C4-2B (cell line): ENCODE measurements around the gene FOXP1.

Experiments
- H3K27ac ChIP-seq: fragments of 450-650 bp; 2 replicates; pipeline ENCODE4 v1.5.1; 2017
- ZFX ChIP-seq: fragments of 450-650 bp; IDR thresholded peaks from 2 replicates; pipeline ENCODE4 v1.6.1; 2017
- TF ChIP-seq, protein P1 (sequence below): fragments of 450-650 bp; conservative IDR thresholded peaks from 2 replicates; pipeline ENCODE4 v1.5.1; 2017; ENCODE audit warnings: mild to moderate bottlenecking

Gene FOXP1

DNA sequence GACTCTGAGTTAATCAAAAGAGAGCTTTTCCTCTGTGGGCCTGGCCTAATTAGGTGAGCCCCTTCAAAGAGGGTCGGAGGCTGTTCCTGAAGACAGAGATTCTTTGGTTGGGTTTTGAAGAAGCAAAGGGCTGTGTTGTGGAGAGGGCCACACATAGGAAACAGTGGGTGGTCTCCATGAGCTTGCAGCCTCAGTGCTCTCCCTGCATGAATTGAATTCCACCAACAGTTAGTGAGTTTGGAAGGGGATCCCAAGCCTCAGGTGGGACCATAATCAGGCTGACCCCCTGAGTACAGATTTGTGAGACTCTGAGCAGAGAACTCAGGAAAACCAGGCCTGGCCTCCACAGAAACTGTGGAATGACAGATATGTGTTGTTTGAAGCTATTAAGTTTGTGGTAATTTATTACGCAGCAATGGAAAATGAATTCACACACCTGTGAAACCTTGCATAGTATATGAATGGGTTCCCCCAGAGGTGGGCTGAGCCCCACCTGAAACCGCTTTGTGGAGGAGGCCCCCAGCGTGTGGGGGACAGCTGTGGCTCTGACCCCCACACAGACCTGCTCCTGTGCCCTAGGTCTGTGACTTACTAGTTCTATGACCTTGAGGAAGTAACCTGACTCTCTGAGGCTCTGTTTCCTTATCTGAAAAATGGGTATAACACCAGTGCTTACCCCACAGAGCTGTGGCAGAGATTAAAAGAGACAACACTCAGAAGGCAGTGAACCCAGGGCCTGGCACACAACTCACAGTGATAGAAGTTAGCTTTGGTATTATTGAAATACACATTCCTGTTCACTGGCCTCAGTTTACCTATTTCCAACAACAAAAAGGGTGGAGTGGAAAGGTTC lies 431.3 kb downstream of the FOXP1 start:
- TF ChIP-seq, protein P1, sequence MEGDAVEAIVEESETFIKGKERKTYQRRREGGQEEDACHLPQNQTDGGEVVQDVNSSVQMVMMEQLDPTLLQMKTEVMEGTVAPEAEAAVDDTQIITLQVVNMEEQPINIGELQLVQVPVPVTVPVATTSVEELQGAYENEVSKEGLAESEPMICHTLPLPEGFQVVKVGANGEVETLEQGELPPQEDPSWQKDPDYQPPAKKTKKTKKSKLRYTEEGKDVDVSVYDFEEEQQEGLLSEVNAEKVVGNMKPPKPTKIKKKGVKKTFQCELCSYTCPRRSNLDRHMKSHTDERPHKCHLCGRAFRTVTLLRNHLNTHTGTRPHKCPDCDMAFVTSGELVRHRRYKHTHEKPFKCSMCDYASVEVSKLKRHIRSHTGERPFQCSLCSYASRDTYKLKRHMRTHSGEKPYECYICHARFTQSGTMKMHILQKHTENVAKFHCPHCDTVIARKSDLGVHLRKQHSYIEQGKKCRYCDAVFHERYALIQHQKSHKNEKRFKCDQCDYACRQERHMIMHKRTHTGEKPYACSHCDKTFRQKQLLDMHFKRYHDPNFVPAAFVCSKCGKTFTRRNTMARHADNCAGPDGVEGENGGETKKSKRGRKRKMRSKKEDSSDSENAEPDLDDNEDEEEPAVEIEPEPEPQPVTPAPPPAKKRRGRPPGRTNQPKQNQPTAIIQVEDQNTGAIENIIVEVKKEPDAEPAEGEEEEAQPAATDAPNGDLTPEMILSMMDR: no peak
- TF ChIP-seq ZFX: no peak
- H3K27ac ChIP-seq: no peak overlapping the region

DNA sequence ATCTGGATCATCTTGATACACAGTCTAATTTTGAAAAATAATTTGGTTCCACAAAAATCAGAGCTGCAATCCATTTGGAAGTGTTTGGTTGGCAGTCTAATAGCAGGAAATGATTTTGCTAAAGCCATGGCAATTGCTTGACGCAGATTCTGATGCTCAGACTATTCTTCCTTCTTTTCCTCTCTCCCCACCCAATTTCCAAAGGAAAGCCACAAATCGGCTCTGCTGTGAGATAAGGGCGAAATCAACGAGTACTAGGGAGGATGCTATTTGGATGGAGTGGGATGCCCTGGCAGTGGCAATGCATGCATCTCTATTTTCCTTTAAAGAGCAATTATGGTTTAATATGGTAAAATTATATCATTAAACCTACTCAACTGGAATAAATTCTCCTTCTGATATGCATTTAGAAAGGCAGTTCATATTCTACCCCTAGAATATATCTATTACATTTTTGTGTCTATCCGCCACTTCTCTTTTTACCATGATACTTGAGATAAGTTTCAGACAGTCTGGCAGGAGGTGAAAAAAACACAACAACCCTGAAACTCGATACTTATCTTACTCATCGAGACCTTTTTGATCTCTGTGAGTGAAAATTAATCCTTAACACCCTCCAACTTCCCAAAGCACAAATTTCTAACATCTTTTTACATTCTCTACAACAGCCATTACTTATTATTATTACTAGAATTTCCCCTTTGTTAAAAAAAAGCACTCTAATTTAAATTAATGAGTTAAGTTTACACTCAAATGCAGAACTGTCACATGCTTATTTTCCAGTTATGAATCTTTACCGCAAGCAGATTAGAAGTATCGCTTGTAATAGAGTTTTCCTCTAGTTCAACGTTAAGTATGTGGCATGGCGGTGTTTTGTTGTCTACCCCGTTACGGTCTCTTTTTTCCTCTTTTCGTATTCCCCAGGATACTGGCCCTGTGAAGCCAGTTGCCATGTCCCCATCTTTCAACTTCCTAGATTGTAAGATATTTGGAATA lies 433.3 kb downstream of the FOXP1 start:
- no peak for TF ChIP-seq ZFX
- TF ChIP-seq, protein P1: no peak
- no peak overlapping the region for H3K27ac ChIP-seq

DNA sequence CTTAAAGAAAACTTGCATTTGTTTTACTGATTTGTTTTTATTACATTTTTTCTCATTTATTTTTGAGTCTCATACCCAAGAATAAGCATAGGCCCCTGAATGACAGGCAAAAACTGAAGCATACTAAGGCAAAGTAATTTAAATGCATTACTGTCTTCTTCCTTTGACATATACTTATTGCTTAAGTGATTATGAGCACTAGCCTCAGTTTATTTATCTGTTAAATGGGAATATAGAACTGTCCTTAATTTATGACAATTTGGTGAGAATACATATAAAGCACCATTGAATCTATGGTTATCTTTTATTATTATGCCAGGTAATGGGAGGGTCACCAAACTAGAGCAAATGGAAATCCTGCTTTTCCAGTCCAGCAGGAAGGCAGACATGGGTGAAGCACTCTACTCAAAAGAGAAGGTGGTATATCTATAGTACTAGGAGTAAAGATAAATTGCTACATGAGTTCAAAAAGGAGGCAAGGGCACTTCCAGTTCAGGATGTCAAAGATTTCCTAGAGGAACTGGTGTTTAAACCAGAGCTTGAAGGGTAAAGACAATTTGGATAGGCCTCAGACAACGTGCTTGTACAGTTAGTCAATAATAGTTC lies 435.0 kb downstream of the FOXP1 start:
- no peak overlapping the region for H3K27ac ChIP-seq
- no peak for TF ChIP-seq ZFX
- TF ChIP-seq, protein P1: no peak

DNA sequence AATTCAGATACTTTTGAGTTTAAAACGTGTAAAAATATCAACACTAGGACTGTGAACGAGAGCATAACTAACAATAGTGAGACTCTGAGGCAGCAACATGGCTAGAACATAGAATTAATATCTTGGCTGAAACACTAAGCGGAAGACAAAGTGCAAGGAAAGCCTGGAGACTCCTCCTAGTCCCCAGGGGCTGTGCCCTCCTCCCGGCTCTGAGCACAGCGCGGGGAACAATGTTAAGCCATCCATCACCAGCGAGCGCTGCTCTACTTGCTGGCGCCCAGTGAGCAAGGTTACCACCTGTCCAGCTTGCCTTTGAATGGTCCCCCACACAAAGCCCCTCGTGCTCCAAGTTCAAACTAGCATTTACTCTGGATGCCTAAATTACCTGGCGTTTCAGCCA lies 436.9 kb downstream of the FOXP1 start:
- H3K27ac ChIP-seq: no peak overlapping the region
- TF ChIP-seq, protein P1: no peak
- no peak for TF ChIP-seq ZFX

DNA sequence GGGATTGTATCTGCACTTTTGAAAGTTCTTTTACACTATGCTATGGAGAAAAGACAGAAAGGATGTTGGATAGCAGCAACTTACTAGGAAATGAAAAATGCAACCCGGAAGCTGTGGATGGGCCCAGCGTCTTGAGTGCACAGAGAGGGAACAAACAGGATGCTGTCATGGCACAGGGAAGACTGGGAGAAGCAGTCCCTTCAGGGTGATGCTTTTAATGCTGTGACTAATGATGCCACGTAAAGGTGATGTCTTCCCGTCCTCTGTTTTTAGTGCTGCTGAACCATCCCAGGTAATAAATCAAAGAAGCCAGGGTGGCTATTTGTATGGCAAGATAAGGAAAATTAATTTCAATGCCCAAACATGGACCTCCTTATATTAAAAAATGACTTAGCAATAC lies 437.6 kb downstream of the FOXP1 start:
- H3K27ac ChIP-seq: no peak overlapping the region
- no peak for TF ChIP-seq ZFX
- TF ChIP-seq, protein P1: no peak

DNA sequence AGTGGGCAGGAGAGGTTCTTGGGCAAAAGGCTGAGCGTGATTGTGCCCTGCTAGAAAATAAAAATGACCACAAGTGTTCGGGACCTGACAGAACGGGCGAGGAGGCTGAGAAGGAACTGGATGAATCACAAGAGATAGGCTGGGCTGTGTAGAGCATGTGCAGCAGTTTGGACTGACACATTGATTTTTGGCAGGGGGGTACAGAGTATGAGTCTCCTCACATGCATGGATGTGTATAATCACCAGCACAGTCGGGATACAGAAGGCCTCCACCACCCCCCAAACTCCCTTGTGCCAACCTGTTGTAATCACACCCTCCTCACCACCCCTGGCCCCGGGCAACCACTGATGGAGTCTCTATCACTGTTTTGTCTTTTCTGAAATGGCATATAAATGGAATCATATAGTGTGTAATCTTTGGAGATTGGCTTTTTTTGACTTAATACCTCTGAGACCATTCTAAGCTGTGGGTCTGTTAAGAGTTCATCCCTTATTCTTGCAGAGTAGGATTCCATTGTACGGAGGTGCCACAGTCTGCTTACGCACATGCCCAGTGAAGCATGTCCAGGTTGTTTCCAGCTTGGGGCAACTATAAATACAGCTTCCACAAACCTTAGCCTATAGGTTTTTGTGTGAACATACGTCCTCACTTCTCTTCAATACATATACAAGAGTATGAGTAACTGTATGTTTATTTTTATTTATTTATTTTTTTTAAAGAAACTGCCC lies 438.8 kb downstream of the FOXP1 start:
- no peak overlapping the region for H3K27ac ChIP-seq
- TF ChIP-seq, protein P1: no peak
- TF ChIP-seq ZFX: no peak
